Measurements from ENCODE around the gene MAP3K21. TPM values are rescaled to one million over a fixed set of nuclear protein-coding genes. Genes with fewer than 3 reads are reported as not detected.

Gene MAP3K21
- total RNA-seq, 1 donor from 2014 or later = 2.4 TPM

DNA sequence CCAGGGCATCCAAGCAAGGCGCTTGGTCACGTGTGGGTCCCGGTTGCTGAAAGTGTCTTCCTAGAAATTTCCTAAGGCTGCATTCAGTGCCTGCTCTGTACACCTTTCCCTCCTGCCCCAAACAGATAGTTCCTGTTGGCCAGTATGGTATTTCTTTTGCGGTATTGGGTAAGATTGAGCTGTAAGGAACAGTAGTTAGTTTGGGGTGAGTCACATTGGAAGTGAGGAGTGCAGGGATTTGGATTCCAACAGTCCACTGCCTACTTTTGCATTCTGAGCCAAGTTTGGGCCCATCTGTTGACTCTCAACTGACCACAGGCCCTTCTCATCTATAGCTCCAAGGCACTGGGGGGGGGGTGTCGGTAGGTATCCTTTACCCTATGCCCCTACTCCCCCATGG is 83.4 kb downstream of the MAP3K21 start:
- intact Hi-C loops (cut with micrococcal nuclease) = no loop called here
- Mint-ChIP-seq H3K9me3 (peaks cover 21% of the 10 kb centered on the region), H3K4me3 (ENCODE audit: low read depth) (no peak overlapping the region)

GRCh38 chr1:233412812-233413211 is 85.3 kb downstream of the MAP3K21 start:
- DNase-seq (ENCODE audit: low spot score) = no peak
- Mint-ChIP-seq H3K36me3 (ENCODE audit: low read depth) (peaks cover 12% of the 10 kb centered on the region), H3K27ac (no peak overlapping the region), H3K4me1 (ENCODE audit: low read depth) (peaks cover 1% of the 10 kb centered on the region), H3K27me3 (ENCODE audit: low read depth) (peaks cover 11% of the 10 kb centered on the region), H3K9me3 (peaks cover 18% of the 10 kb centered on the region), H3K4me3 (ENCODE audit: low read depth) (no peak overlapping the region)
- intact Hi-C loops (cut with micrococcal nuclease) = no loop called here

More for the DNA sequence above, 83.4 kb downstream of the MAP3K21 start:
- Mint-ChIP-seq H3K27me3 (ENCODE audit: low read depth) (peaks cover 11% of the 10 kb centered on the region), H3K4me1 (ENCODE audit: low read depth) (peaks cover 15% of the 10 kb centered on the region), H3K27ac (no peak overlapping the region), H3K36me3 (ENCODE audit: low read depth) (peaks cover 15% of the 10 kb centered on the region)
- DNase-seq (ENCODE audit: low spot score) = no peak

DNA sequence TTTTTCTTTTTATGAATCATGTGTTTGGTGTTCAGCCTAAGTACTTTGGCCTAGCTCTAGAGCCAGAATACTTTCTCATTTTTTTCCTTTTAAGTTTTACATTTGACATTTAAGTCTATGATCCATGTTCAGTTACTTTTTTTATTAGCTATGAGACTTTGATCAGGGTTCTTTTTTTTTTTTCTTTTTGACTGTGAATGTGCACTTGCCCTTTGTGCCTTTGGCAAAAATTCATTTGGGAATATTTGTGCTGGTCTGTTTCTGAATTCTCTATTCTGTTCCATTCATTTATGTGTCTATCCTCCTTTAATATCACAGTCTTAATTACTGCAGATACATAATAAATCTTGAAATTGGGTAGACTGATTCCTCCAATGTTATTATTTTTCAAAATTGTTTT is 93.8 kb downstream of the MAP3K21 start:
- Mint-ChIP-seq H3K9me3 (no peaks in the 10 kb centered on the region), H3K4me3 (ENCODE audit: low read depth) (no peak overlapping the region), H3K27ac (no peak overlapping the region), H3K36me3 (ENCODE audit: low read depth) (no peaks in the 10 kb centered on the region), H3K27me3 (ENCODE audit: low read depth) (peaks cover 40% of the 10 kb centered on the region), H3K4me1 (ENCODE audit: low read depth) (no peaks in the 10 kb centered on the region)
- DNase-seq (ENCODE audit: low spot score) = no peak
- intact Hi-C loops (cut with micrococcal nuclease) = no loop called here

GRCh38 chr1:233424779-233425178 is 97.3 kb downstream of the MAP3K21 start:
- H3K27ac Mint-ChIP-seq = no peak overlapping the region
- no peaks in the 10 kb centered on the region for H3K4me1 Mint-ChIP-seq (ENCODE audit: low read depth)
- no peaks in the 10 kb centered on the region for H3K36me3 Mint-ChIP-seq (ENCODE audit: low read depth)
- H3K9me3 Mint-ChIP-seq = no peaks in the 10 kb centered on the region
- H3K4me3 Mint-ChIP-seq (ENCODE audit: low read depth) = no peak overlapping the region
- no peak for DNase-seq (ENCODE audit: low spot score)
- intact Hi-C loops (cut with micrococcal nuclease) = no loop called here
- H3K27me3 Mint-ChIP-seq (ENCODE audit: low read depth) = peaks cover 53% of the 10 kb centered on the region

- no peak for DNase-seq (ENCODE audit: low spot score)
- H3K9me3 Mint-ChIP-seq = no peaks in the 10 kb centered on the region
- no peaks in the 10 kb centered on the region for H3K36me3 Mint-ChIP-seq (ENCODE audit: low read depth)
- intact Hi-C loops (cut with micrococcal nuclease) = no loop called here
- H3K27me3 Mint-ChIP-seq (ENCODE audit: low read depth) = peaks cover 49% of the 10 kb centered on the region
- H3K27ac Mint-ChIP-seq = no peak overlapping the region
- no peaks in the 10 kb centered on the region for H3K4me1 Mint-ChIP-seq (ENCODE audit: low read depth)
- H3K4me3 Mint-ChIP-seq (ENCODE audit: low read depth) = no peak overlapping the region
Observed at GRCh38 chr1:233427907-233428306, 100.4 kb downstream of the MAP3K21 start.

DNA sequence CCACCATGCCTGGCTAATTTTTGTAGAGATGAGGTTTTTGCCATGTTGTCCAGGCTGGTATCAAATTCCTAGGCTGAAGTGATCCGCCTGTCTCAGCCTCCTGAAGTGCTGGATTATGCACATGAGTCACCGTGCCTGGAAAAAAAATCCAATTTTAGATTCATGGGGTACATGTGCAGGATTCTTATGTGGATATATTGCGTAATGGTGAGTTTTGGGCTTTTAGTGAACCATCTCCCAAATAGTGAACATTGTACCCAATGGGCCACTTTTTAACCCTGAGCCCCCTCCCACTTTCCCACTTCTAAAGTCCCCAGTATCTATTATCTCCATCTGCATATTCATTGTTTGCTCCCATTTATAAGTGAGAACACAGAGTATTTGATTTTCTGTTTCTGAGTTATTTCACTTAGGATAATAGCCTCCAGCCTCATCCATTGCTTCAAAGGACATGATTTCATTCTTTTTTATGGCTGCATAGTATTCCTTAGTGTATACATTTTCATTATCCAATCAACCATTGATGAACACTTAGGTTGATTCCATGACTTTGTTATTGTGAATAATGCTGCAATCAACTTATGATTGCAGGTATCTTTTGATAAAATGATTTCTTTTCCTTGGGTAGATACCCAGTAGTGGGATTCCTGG is 104.4 kb downstream of the MAP3K21 start:
- no peaks in the 10 kb centered on the region for H3K36me3 Mint-ChIP-seq (ENCODE audit: low read depth)
- no peak overlapping the region for H3K4me3 Mint-ChIP-seq (ENCODE audit: low read depth)
- DNase-seq (ENCODE audit: low spot score) = no peak
- intact Hi-C loops (cut with micrococcal nuclease) = no loop called here
- H3K27me3 Mint-ChIP-seq (ENCODE audit: low read depth) = peaks cover 26% of the 10 kb centered on the region
- no peaks in the 10 kb centered on the region for H3K9me3 Mint-ChIP-seq
- H3K27ac Mint-ChIP-seq = no peak overlapping the region
- H3K4me1 Mint-ChIP-seq (ENCODE audit: low read depth) = no peaks in the 10 kb centered on the region

DNA sequence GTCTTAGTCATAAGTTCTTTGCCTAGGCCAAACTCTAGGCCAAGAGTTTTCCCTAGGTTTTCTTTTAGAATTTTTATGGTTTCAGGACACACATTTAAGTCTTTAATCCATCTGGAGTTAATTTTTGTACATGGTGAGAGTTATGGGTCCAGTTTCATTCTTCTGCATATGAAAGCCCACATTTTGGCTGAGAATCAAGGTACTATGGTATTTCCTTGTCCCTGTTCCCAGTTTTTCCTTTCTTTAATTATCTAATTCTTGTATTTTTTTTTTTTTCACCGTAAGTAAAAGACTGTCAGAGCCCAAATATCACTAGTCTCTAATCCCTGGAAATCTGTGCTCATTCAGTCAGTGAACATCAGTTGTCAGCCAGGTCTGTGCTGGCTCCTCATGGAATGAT is 105.4 kb downstream of the MAP3K21 start:
- Mint-ChIP-seq H3K36me3 (ENCODE audit: low read depth) (no peaks in the 10 kb centered on the region), H3K4me1 (ENCODE audit: low read depth) (no peaks in the 10 kb centered on the region), H3K27ac (no peak overlapping the region), H3K9me3 (no peaks in the 10 kb centered on the region), H3K4me3 (ENCODE audit: low read depth) (no peak overlapping the region), H3K27me3 (ENCODE audit: low read depth) (peaks cover 20% of the 10 kb centered on the region)
- DNase-seq (ENCODE audit: low spot score) = no peak
- intact Hi-C loops (cut with micrococcal nuclease) = no loop called here

- Mint-ChIP-seq H3K27me3 (ENCODE audit: low read depth) (peaks cover 18% of the 10 kb centered on the region), H3K9me3 (no peaks in the 10 kb centered on the region), H3K36me3 (ENCODE audit: low read depth) (no peaks in the 10 kb centered on the region), H3K4me1 (ENCODE audit: low read depth) (no peaks in the 10 kb centered on the region), H3K27ac (no peak overlapping the region), H3K4me3 (ENCODE audit: low read depth) (no peak overlapping the region)
- intact Hi-C loops (cut with micrococcal nuclease) = no loop called here
- DNase-seq (ENCODE audit: low spot score) = no peak
Observed at GRCh38 chr1:233433436-233434210, 106.1 kb downstream of the MAP3K21 start.

Other genes with a start within 250 kb of the MAP3K21 start
- gene PCNX2, start 32.0 kb upstream of the MAP3K21 start, total RNA-seq = 12.8 and 16.0 TPM in 2 replicates